Muscle of back (tissue), 11 donors: ENCODE results near the gene TSFM. TPM values are rescaled to one million over a fixed set of nuclear protein-coding genes. Genes with fewer than 3 reads are reported as not detected.
A peak's percentile ranks its signal among the peaks of the same experiment; 100 is the strongest.

Experiments
- DNase-seq, 3 donors: peaks; one replicate each; pipeline versions ENCODE4 v3.0.0 to v3.0.0-alpha.2; 2013
- polyA plus RNA-seq, 10 donors: library from polyadenylated mRNA; unstranded; fragments of 120-200 nt; gene quantifications; one replicate each; pipeline ENCODE4 v1.2.1, GENCODE V29; 2013; ENCODE audit not compliant: insufficient read length in 10 of 10

The TSFM gene
- polyA plus RNA-seq, 10 donors: 22.6 to 34.7 (median 30.6) TPM

- no peak for DNase-seq
Observed at GRCh38 chr12:57777367-57777766, 5.2 kb upstream of the TSFM start.

- no peak for DNase-seq
Observed at GRCh38 chr12:57777911-57778310, 4.7 kb upstream of the TSFM start.

GRCh38 chr12:57779736-57780135, 2.9 kb upstream of the TSFM start:
- no peak for DNase-seq

GRCh38 chr12:57780284-57780897, 2.2 kb upstream of the TSFM start:
- DNase-seq: no peak

- no peak for DNase-seq
Observed at GRCh38 chr12:57781244-57781643, 1.3 kb upstream of the TSFM start.

- no peak for DNase-seq
Observed at GRCh38 chr12:57781801-57782200, 786 bp upstream of the TSFM start.

- no peak for DNase-seq
Observed at GRCh38 chr12:57782243-57782607, 362 bp upstream of the TSFM start.

GRCh38 chr12:57783466-57783801, 847 bp downstream of the TSFM start:
- no peak for DNase-seq

GRCh38 chr12:57783861-57784260, 1.3 kb downstream of the TSFM start:
- no peak for DNase-seq

- peak in 1 of 3 donors; percentile 49 for DNase-seq
Observed at GRCh38 chr12:57793920-57794319, 11.3 kb downstream of the TSFM start.

- DNase-seq: no peak
Observed at GRCh38 chr12:57795354-57795753, 12.8 kb downstream of the TSFM start.

GRCh38 chr12:57796996-57797395, 14.4 kb downstream of the TSFM start:
- no peak for DNase-seq

- DNase-seq: no peak
Observed at GRCh38 chr12:57797933-57798332, 15.3 kb downstream of the TSFM start.

GRCh38 chr12:57800965-57801364, 18.4 kb downstream of the TSFM start:
- no peak for DNase-seq

GRCh38 chr12:57802607-57803006, 20.0 kb downstream of the TSFM start:
- DNase-seq: no peak

GRCh38 chr12:57803319-57803893, 20.8 kb downstream of the TSFM start:
- no peak for DNase-seq

- DNase-seq: no peak
Observed at GRCh38 chr12:57806677-57807076, 24.1 kb downstream of the TSFM start.

GRCh38 chr12:57807285-57807684, 24.7 kb downstream of the TSFM start:
- no peak for DNase-seq

- DNase-seq: no peak
Observed at GRCh38 chr12:57808351-57808750, 25.8 kb downstream of the TSFM start.

- no peak for DNase-seq
Observed at GRCh38 chr12:57809425-57809824, 26.8 kb downstream of the TSFM start.

GRCh38 chr12:57810450-57810849, 27.9 kb downstream of the TSFM start:
- DNase-seq: peak in 1 of 3 donors; percentile 10

GRCh38 chr12:57811028-57811755, 28.6 kb downstream of the TSFM start:
- no peak for DNase-seq

GRCh38 chr12:57813111-57813970, 30.8 kb downstream of the TSFM start:
- DNase-seq: no peak
